AG08396 (cell line): Measurements from ENCODE around the gene CEP152.

Experiments
- DNase-seq: peaks from one replicate; pipeline ENCODE4 v3.0.0; 2012; ENCODE audit warnings: low spot score, mixed read lengths

The CEP152 gene

DNA sequence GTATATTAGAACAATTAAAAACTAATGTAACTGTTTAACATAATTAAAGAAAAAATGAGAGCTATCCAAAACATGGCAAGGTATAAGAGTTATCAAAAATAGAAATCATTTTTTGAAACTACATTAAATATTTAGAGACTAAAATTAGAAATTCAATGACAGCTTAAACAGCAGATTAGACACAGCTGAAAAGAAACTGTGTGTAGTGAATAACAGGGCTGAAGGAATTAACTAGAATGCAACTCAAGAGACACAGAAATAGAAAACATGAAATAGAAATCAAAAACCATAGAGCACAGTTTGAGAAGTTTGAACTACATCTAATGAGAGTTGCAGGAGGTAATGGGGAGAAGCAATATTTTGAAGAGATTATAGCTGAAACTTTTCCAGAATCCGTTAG lies 105.5 kb downstream of the CEP152 start:
- no peak for DNase-seq

DNA sequence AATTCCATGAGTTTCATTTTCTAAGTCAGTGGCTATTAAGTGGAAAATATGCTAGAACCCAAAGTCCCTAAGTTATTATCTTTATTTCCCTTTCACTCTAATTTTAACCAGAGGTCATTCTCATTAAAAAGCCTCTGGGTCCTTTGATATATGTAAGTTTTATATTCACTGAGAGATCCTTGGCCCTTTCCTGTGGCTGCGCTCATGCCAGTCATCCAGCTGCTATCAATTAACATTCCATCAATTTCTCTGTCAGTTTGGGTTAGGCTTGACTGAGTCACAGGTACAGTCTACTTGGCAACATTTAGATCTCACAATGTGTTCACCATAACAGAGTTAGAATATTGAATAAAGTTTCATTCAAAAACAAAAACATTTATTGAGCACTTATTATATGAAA lies 107.3 kb downstream of the CEP152 start:
- DNase-seq: no peak

DNA sequence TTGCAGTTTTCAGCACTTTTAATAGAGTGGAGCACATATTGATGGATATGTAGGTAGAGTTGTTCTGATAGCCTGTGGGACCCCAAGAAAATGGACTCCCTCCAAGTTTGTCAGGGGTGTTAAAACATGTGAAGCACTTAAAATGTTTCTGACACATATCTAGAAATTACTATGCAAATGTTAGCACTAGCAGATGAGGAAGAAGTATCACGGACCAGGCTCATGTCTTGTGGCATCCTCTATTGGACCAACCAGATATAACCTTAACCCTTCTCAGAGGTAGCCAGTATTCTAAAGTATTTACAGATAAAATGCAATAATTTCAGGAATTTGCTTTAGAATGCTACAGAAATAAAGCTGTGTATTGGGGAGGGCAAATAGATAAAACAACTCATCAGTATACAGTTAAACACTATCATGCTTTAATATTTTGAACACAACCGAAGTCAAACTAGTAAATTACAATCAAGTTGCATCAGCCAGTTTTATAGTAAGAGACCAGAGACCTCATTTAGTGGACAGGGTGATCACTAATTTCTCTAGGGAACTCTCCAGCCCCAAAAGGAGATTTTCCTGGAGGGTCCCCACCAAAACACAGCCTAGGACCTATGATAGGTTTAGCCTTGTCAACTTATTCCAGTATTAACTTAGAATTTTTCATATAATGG lies 108.2 kb downstream of the CEP152 start:
- no peak for DNase-seq

DNA sequence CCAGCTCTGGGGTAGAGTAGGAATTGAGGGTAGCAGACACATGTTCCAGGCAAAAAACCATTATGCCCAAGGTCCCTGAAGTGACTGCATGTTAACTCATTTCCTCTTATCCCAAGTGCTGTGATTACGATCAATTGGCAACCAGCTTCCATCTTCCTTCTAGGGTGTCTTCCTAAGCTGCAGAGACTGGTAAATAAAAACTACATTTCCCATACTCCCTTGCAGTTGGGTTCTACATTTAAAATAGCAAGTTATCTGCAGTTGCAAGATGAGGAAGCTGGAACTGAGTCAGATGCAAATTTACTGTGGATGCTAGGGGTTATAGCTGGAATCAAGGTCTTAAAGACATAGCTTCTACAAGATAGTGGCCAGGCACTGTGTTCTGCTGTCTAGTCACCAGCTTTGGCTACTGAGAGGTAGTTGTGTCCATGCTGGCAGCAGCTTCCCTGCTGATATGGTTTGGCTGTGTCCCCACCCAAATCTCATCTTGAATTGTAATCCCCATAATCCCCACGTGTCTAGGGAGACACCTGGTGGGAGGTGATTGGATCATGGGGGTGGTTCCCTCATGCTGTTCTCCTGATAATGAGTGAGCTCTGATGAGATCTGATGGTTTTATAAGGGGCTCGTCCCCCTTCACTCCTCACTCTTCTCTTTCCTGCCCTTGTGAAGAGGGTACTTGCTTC lies 114.1 kb downstream of the CEP152 start:
- DNase-seq: no peak

DNA sequence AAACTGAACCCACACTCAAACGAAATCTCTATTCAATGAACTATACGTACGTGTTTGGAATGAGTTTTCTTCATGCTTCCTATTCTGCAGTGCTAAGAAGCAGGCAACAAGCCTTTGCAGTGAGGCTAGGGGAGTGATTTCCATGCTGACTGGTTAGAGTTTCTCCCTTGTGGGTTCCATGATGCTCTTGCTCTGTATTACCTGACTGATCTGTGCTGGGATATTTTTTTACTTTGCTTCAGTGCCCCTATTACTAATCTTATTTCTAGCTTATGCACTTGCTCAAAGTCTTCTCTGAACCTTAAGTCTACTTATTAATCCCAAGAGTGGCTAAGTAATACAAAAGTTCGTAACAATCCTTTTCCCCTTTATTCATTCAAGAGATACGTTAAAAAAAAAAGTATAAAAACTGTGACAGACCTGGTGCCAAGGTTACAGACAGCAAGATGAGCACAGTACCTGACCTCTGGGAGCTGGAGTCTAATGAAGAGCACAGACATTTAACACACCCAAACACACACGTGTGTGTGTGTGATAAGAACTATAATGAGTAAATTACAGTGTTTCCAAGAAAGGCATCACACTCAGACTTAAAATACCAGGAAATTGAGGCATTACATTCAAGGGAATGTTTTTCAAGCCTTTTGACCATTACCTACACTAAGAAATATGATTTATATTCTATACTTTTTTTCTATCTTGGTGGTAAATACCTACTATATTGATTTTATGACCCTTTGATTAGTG lies 114.9 kb downstream of the CEP152 start:
- DNase-seq: no peak

DNA sequence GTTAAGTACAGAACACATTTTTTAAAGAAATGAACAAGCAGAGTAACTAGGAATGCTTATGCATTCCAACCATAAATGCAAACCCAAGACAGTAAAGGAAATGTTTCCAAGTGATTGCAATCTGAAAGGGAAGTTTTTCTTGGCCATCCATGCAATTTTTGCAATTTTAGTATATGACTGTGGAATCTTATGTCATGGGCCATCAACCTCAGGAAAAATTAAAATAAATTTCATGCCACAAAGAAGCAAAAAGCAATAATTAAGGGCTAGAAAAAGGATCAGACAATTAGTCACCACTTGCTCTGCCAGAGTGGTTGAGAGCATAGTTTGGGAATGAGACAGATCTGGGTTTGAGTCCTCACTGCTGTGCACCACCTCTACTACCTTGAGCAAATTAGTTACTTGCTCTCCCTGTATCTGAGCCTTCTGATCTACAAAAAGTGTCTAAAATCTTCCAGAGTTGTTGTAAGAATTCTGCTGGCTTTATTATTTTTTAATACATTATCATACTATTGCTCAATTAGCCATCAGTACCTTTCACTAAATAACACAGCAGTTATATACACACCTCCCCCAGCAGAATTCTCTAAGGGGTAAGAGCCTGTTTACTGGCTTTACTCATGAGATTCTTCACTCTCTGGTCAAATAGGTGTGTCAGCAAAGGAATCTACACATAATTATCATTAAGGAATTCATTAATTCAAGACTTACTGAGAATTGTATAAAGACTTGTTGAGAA lies 115.6 kb downstream of the CEP152 start:
- DNase-seq: peak; percentile 46

DNA sequence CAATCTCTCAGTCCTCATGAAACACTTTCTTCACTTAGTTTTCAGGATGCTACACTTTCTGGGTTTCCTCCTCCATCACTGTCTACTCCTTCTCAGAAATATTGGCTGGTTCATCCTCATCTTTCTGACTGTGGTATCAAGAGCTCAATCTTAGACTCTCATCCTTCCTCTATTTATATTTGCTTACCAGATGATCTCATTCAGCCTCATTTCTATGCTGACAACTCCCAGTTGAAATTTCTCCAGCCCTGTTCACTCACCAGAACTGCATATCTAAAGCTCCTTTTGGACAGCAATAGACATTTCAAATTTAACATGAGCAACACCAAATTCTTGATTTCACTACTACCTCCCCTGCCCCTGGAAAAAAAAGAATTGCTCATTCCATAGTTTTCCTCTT lies 117.4 kb downstream of the CEP152 start:
- DNase-seq: no peak

DNA sequence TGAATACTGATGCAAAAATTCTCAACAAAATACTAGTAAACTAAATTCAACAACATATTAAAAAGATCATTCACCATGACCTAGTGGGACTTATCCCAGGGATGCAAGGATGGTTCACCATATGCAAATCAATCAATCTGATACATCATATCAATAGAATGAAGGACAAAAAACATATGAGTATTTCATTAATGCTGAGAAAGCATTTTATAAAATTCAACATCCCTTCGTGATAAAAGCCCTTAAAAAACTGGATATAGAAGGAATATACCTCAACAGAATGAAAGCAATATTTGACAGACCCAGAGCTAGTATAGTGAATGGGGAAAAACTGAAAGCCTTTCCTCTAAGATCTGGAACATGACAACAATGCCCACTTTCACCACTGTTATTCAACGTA lies 122.4 kb downstream of the CEP152 start:
- DNase-seq: no peak
